Liver (tissue), 3 donors: ENCODE results near the gene GLI3.

ENCODE experiments used
- CTCF ChIP-seq: fragments of 150-350 bp; IDR thresholded peaks from 2 replicates; pipeline ENCODE4 v1.5.1; 2017; ENCODE audit warnings: improper control_type of control experiment, low read depth, low read length; ENCODE audit not compliant: missing input control
- GABPA ChIP-seq, 2 donors: IDR thresholded peaks in 1 of 2; conservative IDR thresholded peaks in 1 of 2; 2 replicates each; pipeline ENCODE4 v1.6.1; 2016; ENCODE audit warnings: antibody characterized with exemption in 2 of 2, mild to moderate bottlenecking in 1 of 2, moderate library complexity in 1 of 2
- MAX ChIP-seq: IDR thresholded peaks from 2 replicates; pipeline ENCODE4 v1.6.1; 2016; ENCODE audit warnings: antibody characterized with exemption
- donor health status: healthy.
- donor health status: healthy.

GRCh38 chr7:42057331-42057730 is 179.7 kb downstream of the GLI3 start:
- TF ChIP-seq CTCF: no peak
- no peak for TF ChIP-seq MAX
- no peak for TF ChIP-seq GABPA (IDR thresholded peaks at IDR 0.05 in 1 of 2, conservative IDR thresholded peaks at IDR 0.05 in 1 of 2)
